IMR-90 (cell line): ENCODE measurements around the gene GLRA3. TPM values are rescaled to one million over a fixed set of nuclear protein-coding genes. Genes with fewer than 3 reads are reported as not detected.

Source experiments
- ATAC-seq: fragments of 200-7000 bp; cut with Tn5 transposase; 2 replicates; pipeline ENCODE4 v1.9.1; 2020; ENCODE audit warnings: low read depth, mild to moderate bottlenecking, moderate library complexity
- BruUV-seq: library from RNA; stranded (reverse); fragments of 400-500 nt; replicated peaks from 2 replicates; lab custom pipeline; 2021; lab: Mats Ljungman, UMichigan
- CTCF ChIA-PET: fragments of 300-600 bp; formaldehyde crosslinking; extraction: SDS; loops from one replicate; lab custom pipeline; 2021; ENCODE audit warnings: antibody characterized with exemption; lab: Yijun Ruan, JAX
- POLR2A ChIA-PET: fragments of 300-600 bp; sonication (Branson Sonifier 250); formaldehyde crosslinking; loops from one replicate; lab custom pipeline; 2022; ENCODE audit warnings: antibody characterized with exemption; ENCODE audit not compliant: unreplicated experiment; lab: Charles Lee
- DNase-seq: peaks from one replicate; pipeline ENCODE4 v3.0.0; 2013
- H2AFZ ChIP-seq: replicated peaks from 2 replicates; pipeline ENCODE3; 2013; ENCODE audit warnings: low read length, mild to moderate bottlenecking; ENCODE audit not compliant: poor library complexity
- H2AK5ac ChIP-seq: 2 replicates; pipeline ENCODE4 v1.6.1; 2013; ENCODE audit warnings: low read depth, low read length, inconsistent platforms
- H2AK9ac ChIP-seq: replicated peaks from 2 replicates; pipeline ENCODE3; 2013; ENCODE audit warnings: mild to moderate bottlenecking, low read depth, low read length, moderate library complexity; ENCODE audit not compliant: poor library complexity
- H2BK120ac ChIP-seq: 2 replicates; pipeline ENCODE4 v1.6.1; 2013; ENCODE audit warnings: low read depth, low read length, inconsistent platforms
- H2BK15ac ChIP-seq: 3 replicates; pipeline ENCODE4 v1.6.1; 2013; ENCODE audit warnings: low read depth, low read length, inconsistent platforms
- H2BK20ac ChIP-seq: 2 replicates; pipeline ENCODE4 v1.6.1; 2013; ENCODE audit warnings: low read depth, mild to moderate bottlenecking, inconsistent platforms, low read length, moderate library complexity
- H2BK5ac ChIP-seq: 2 replicates; pipeline ENCODE4 v1.6.1; 2013; ENCODE audit warnings: mild to moderate bottlenecking, low read depth, low read length, inconsistent platforms; ENCODE audit not compliant: poor library complexity, severe bottlenecking
- H3K14ac ChIP-seq: replicated peaks from 2 replicates; pipeline ENCODE4 v1.6.1; 2013; ENCODE audit warnings: low read depth, low read length, inconsistent platforms
- H3K18ac ChIP-seq: 2 replicates; pipeline ENCODE4 v1.6.1; 2013; ENCODE audit warnings: low read depth, low read length, control low read depth
- H3K23ac ChIP-seq: 2 replicates; pipeline ENCODE4 v1.6.1; 2013; ENCODE audit warnings: low read depth, low read length, inconsistent platforms
- H3K27ac ChIP-seq: 2 replicates; pipeline ENCODE4 v1.5.1; 2013; ENCODE audit warnings: mild to moderate bottlenecking, control low read depth, low read length; ENCODE audit not compliant: insufficient read depth
- H3K27me3 ChIP-seq: 2 replicates; pipeline ENCODE4 v1.6.1; 2013; ENCODE audit warnings: low read length; ENCODE audit not compliant: control insufficient read depth, insufficient read depth
- H3K36me3 ChIP-seq: 2 replicates; pipeline ENCODE4 v1.6.1; 2013; ENCODE audit warnings: low read length, mixed read lengths; ENCODE audit not compliant: control insufficient read depth, insufficient read depth
- H3K4ac ChIP-seq: 2 replicates; pipeline ENCODE4 v1.6.1; 2013; ENCODE audit warnings: low read depth, low read length, inconsistent platforms
- H3K4me1 ChIP-seq: 2 replicates; pipeline ENCODE4 v1.6.1; 2013; ENCODE audit warnings: low read length, mixed read lengths; ENCODE audit not compliant: control insufficient read depth, insufficient read depth
- H3K4me2 ChIP-seq: 2 replicates; pipeline ENCODE4 v1.6.1; 2013; ENCODE audit warnings: low read depth, mild to moderate bottlenecking, control low read depth, low read length, moderate library complexity
- H3K4me3 ChIP-seq: 2 replicates; pipeline ENCODE4 v1.5.1; 2013; ENCODE audit warnings: low read depth, mild to moderate bottlenecking, control low read depth, low read length, moderate library complexity; ENCODE audit not compliant: insufficient read depth
- H3K56ac ChIP-seq: 2 replicates; pipeline ENCODE4 v1.6.1; 2013; ENCODE audit warnings: low read length, inconsistent platforms; ENCODE audit not compliant: insufficient read depth; ENCODE audit errors: extremely low read depth
- H3K79me1 ChIP-seq, 2 experiments: 2 replicates each; pipeline ENCODE4 v1.6.1; 2013; ENCODE audit warnings: low read length in 2 of 2, inconsistent platforms in 1 of 2, low read depth in 1 of 2
- H3K9ac ChIP-seq: 2 replicates; pipeline ENCODE4 v1.6.1; 2013; ENCODE audit warnings: low read depth, low read length, control low read depth
- H3K9me1 ChIP-seq: 2 replicates; pipeline ENCODE4 v1.6.1; 2013; ENCODE audit warnings: low read length, inconsistent platforms; ENCODE audit not compliant: insufficient read depth
- H3K9me3 ChIP-seq: 2 replicates; pipeline ENCODE4 v1.6.1; 2013; ENCODE audit warnings: low read length; ENCODE audit not compliant: control insufficient read depth, insufficient read depth
- H4K20me1 ChIP-seq: 2 replicates; pipeline ENCODE4 v1.6.1; 2013; ENCODE audit warnings: low read length, inconsistent platforms; ENCODE audit not compliant: insufficient read depth
- H4K5ac ChIP-seq: 2 replicates; pipeline ENCODE4 v1.6.1; 2013; ENCODE audit warnings: mild to moderate bottlenecking, low read depth, low read length, control low read depth
- H4K8ac ChIP-seq, 2 experiments: 2 replicates each; pipeline ENCODE4 v1.6.1; 2013; ENCODE audit warnings: low read depth in 2 of 2, low read length in 2 of 2, control low read depth in 1 of 2, inconsistent platforms in 1 of 2
- H4K91ac ChIP-seq: 2 replicates; pipeline ENCODE4 v1.6.1; 2013; ENCODE audit warnings: low read depth, low read length, inconsistent platforms; ENCODE audit not compliant: insufficient read depth
- BHLHE40 ChIP-seq: fragments of 150-350 bp; IDR thresholded peaks from 2 replicates; pipeline ENCODE4 v1.6.1; 2016; ENCODE audit warnings: mild to moderate bottlenecking, low read depth, low read length
- CEBPB ChIP-seq: IDR thresholded peaks from 2 replicates; pipeline ENCODE4 v1.6.1; 2012; ENCODE audit warnings: low read depth, low read length, improper control_type of control experiment
- CHD1 ChIP-seq: IDR thresholded peaks from 2 replicates; pipeline ENCODE4 v1.6.1; 2012; ENCODE audit warnings: low read depth, low read length, improper control_type of control experiment
- CTCF ChIP-seq: conservative IDR thresholded peaks from 2 replicates; pipeline ENCODE4 v1.5.1; 2012; ENCODE audit warnings: mild to moderate bottlenecking, low read depth, low read length, improper control_type of control experiment
- ELK1 ChIP-seq: fragments of 150-350 bp; IDR thresholded peaks from 2 replicates; pipeline ENCODE4 v1.6.1; 2016; ENCODE audit warnings: low read depth, mild to moderate bottlenecking, low read length, moderate library complexity, borderline replicate concordance
- FOS ChIP-seq: fragments of 150-350 bp; IDR thresholded peaks from 2 replicates; pipeline ENCODE4 v1.6.1; 2016; ENCODE audit warnings: low read depth, low read length
- MAFK ChIP-seq: IDR thresholded peaks from 2 replicates; pipeline ENCODE4 v1.6.1; 2012; ENCODE audit warnings: low read depth, low read length, improper control_type of control experiment
- MAZ ChIP-seq: IDR thresholded peaks from 2 replicates; pipeline ENCODE4 v1.6.1; 2012; ENCODE audit warnings: low read depth, mild to moderate bottlenecking, low read length, improper control_type of control experiment, moderate library complexity, borderline replicate concordance
- MXI1 ChIP-seq: IDR thresholded peaks from 2 replicates; pipeline ENCODE4 v1.6.1; 2012; ENCODE audit warnings: low read depth, mild to moderate bottlenecking, low read length, moderate library complexity, borderline replicate concordance
- NFE2L2 ChIP-seq: fragments of 150-350 bp; IDR thresholded peaks from 2 replicates; pipeline ENCODE4 v1.6.1; 2016; ENCODE audit warnings: low read depth, mild to moderate bottlenecking, low read length
- POLR2A ChIP-seq: IDR thresholded peaks from 2 replicates; pipeline ENCODE4 v1.6.1; 2012; ENCODE audit warnings: mild to moderate bottlenecking, low read depth, low read length
- RAD21 ChIP-seq: IDR thresholded peaks from 2 replicates; pipeline ENCODE4 v1.6.1; 2012; ENCODE audit warnings: low read length, improper control_type of control experiment
- RCOR1 ChIP-seq: IDR thresholded peaks from 2 replicates; pipeline ENCODE4 v1.6.1; 2012; ENCODE audit warnings: mild to moderate bottlenecking, low read length, improper control_type of control experiment; ENCODE audit not compliant: insufficient replicate concordance
- RFX5 ChIP-seq: IDR thresholded peaks from 2 replicates; pipeline ENCODE4 v1.8.0; 2012; ENCODE audit warnings: low read depth, mild to moderate bottlenecking, low read length, moderate library complexity
- SMC3 ChIP-seq: fragments of 150-350 bp; IDR thresholded peaks from 2 replicates; pipeline ENCODE4 v1.6.1; 2016; ENCODE audit warnings: low read depth, mild to moderate bottlenecking, antibody characterized with exemption, low read length, moderate library complexity
- USF2 ChIP-seq: fragments of 150-350 bp; IDR thresholded peaks from 2 replicates; pipeline ENCODE4 v1.6.1; 2017; ENCODE audit warnings: mild to moderate bottlenecking, antibody characterized with exemption, low read length, low read depth
- WGBS, 2 experiments: methylation state at CpG; one replicate each; pipeline versions ENCODE4 v1.1.5 to v1.1.7; 2013; ENCODE audit warnings: missing lambda C conversion rate in 2 of 2; ENCODE audit not compliant: insufficient read length in 1 of 2; ENCODE audit errors: extremely low coverage in 2 of 2; 5-methylcytosine and 5-hydroxymethylcytosine counted together
- dilution Hi-C: fragments of 300-500 bp; cut with HindIII; formaldehyde crosslinking; loops from one replicate; pipeline ENCODE4 v1.14.3; 2018; ENCODE audit warnings: low sequenced_read_pairs; ENCODE audit not compliant: unreplicated experiment
- in situ Hi-C: fragments of 300-500 bp; cut with MboI; formaldehyde crosslinking; loops from 3 replicates; pipeline ENCODE4 v1.14.3; 2019; ENCODE audit warnings: low sequenced_read_pairs, inconsistent platforms, mixed read lengths
- intact Hi-C: fragments of 100-400 bp; cut with micrococcal nuclease; formaldehyde crosslinking; loops from 2 replicates; pipeline ENCODE4 v1.10.0; 2022
- polyA plus RNA-seq, 3 experiments: library from polyadenylated mRNA; depleted of rRNA; stranded (reverse); fragments of >200 nt; gene quantifications; 2 replicates each; pipeline ENCODE4 v1.2.3, GENCODE V29; 2012; ENCODE audit warnings: low replicate concordance in 1 of 3
- total RNA-seq: library from RNA; depleted of rRNA; stranded (reverse); fragments of >200 nt; gene quantifications from 2 replicates; pipeline ENCODE4 v1.2.3, GENCODE V29; 2012

The GLRA3 gene
- total and polyA plus RNA-seq, 2 of the 4 experiments (the other 2 are of a cell fraction) = not detected

- Histone ChIP-seq H3K9me1 (no peaks in the 10 kb centered on the region), H3K27me3 (no peaks in the 10 kb centered on the region), H4K5ac (no peak overlapping the region), H3K36me3 (no peaks in the 10 kb centered on the region), H3K4me1 (no peaks in the 10 kb centered on the region), H3K4ac (no peak overlapping the region), H3K23ac (no peak overlapping the region), H2AK9ac (no peak overlapping the region), H3K4me2 (no peak overlapping the region), H2AFZ (no peak overlapping the region), H4K20me1 (no peaks in the 10 kb centered on the region), H2AK5ac (no peak overlapping the region), H4K8ac (no peak overlapping the region), H2BK20ac (no peak overlapping the region), H4K91ac (no peak overlapping the region), H3K18ac (no peak overlapping the region), H3K4me3 (no peak overlapping the region), H3K9me3 (no peaks in the 10 kb centered on the region), H2BK120ac (no peak overlapping the region), H3K79me1 (no peaks in the 10 kb centered on the region), H3K27ac (no peak overlapping the region), H3K56ac (no peak overlapping the region), H3K14ac (no peak overlapping the region), H2BK15ac (no peak overlapping the region), H2BK5ac (no peak overlapping the region), H3K9ac (no peak overlapping the region)
- TF ChIP-seq USF2 (no peak), RAD21 (no peak), MAZ (no peak), CEBPB (no peak), MAFK (no peak), FOS (no peak), CTCF (no peak), ELK1 (no peak), RFX5 (no peak), NFE2L2 (no peak), POLR2A (no peak), RCOR1 (no peak), SMC3 (no peak), CHD1 (no peak), BHLHE40 (no peak), MXI1 (no peak)
- WGBS, 2 experiments = no CpG with 5 or more reads among the region's 1 CpG
- in situ Hi-C loops (no loop called here), dilution Hi-C loops (no loop called here), intact Hi-C loops (no loop called here)
- DNase-seq (no peak), ATAC-seq (no peak)
- no TSS peak for BruUV-seq
- POLR2A ChIA-PET = no interaction called here
- CTCF ChIA-PET = interaction anchor here (0.7 kb wide), 1 partner anchor 111 kb away, joined by 3 read pairs; no protein-coding TSS in a partner anchor
Measured at GRCh38 chr4:174635732-174636131, 193.3 kb downstream of the GLRA3 start.
